HepG2 (cell line): ENCODE measurements around the gene GLRA3. TPM values are rescaled to one million over a fixed set of nuclear protein-coding genes. Genes with fewer than 3 reads are reported as not detected.

Experiments
- ATAC-seq: fragments of 200-7000 bp; cut with Tn5 transposase; 3 replicates; pipeline ENCODE4 v1.9.1; 2020; ENCODE audit warnings: mild to moderate bottlenecking, moderate library complexity
- BruUV-seq: library from RNA; stranded (reverse); fragments of 400-500 nt; replicated peaks from 2 replicates; lab custom pipeline; 2021; lab: Mats Ljungman, UMichigan
- CTCF ChIA-PET: fragments of 300-600 bp; formaldehyde crosslinking; extraction: SDS; loops from one replicate; lab custom pipeline; 2021; ENCODE audit warnings: low total read pairs, inconsistent platforms, low intra/inter-chr PET ratio; lab: Yijun Ruan, JAX
- POLR2A ChIA-PET: fragments of 350-600 bp; sonication (Branson Sonifier 250); formaldehyde crosslinking; loops from one replicate; lab custom pipeline; 2020; ENCODE audit warnings: antibody characterized with exemption, inconsistent platforms; lab: Yijun Ruan, JAX
- DNase-seq: peaks from one replicate; pipeline ENCODE4 v3.0.0-alpha.2; 2015; ENCODE audit warnings: low spot score
- FAIRE-seq: peaks from 3 replicates; lab custom pipeline; 2011; peaks lifted over from hg19 to GRCh38; lab: Jason Lieb, UNC
- H2AFZ ChIP-seq: one replicate; pipeline ENCODE4 v1.6.1; 2011; ENCODE audit warnings: low read length, inconsistent platforms
- H3K27ac ChIP-seq: fragments of 300-600 bp; 3 replicates; pipeline ENCODE4 v1.8.0; 2011; ENCODE audit warnings: mixed run types, mild to moderate bottlenecking, mixed read lengths, low read length, inconsistent platforms; ENCODE audit not compliant: insufficient read depth; ENCODE audit errors: extremely low read length
- H3K27me3 ChIP-seq, 2 experiments: fragments of 200-600 bp in 1 of 2; 2 replicates in 1 of 2; 3 replicates in 1 of 2; pipeline versions ENCODE4 v1.6.0 to v1.8.0; 2011; ENCODE audit warnings: low read length in 2 of 2, mild to moderate bottlenecking in 2 of 2, moderate library complexity in 2 of 2, inconsistent platforms in 1 of 2; ENCODE audit not compliant: insufficient read depth in 2 of 2, control insufficient read depth in 1 of 2
- H3K36me3 ChIP-seq, 2 experiments: fragments of 200-600 bp in 1 of 2; replicated peaks in 1 of 2; 2 replicates in 1 of 2; 3 replicates in 1 of 2; pipeline versions ENCODE4 v1.5.1 to v1.8.0; 2011; ENCODE audit warnings: low read length in 2 of 2, inconsistent platforms in 1 of 2; ENCODE audit not compliant: insufficient read depth in 2 of 2, control insufficient read depth in 1 of 2
- H3K4me1 ChIP-seq: 2 replicates; pipeline ENCODE4 v1.5.1; 2012; ENCODE audit warnings: low read length, inconsistent platforms; ENCODE audit not compliant: insufficient read depth
- H3K4me2 ChIP-seq: 2 replicates; pipeline ENCODE4 v1.6.0; 2011; ENCODE audit warnings: low read depth, low read length, inconsistent platforms
- H3K4me3 ChIP-seq, 3 experiments: fragments of 200-600 bp in 1 of 3; sonication (generic), shearing (Covaris generic) in 1 of 3; replicated peaks in 1 of 3; 2 replicates each; pipeline ENCODE4 v1.5.1; 2011 to 2016; ENCODE audit warnings: low read length in 3 of 3, inconsistent platforms in 2 of 3, low read depth in 2 of 3, mild to moderate bottlenecking in 2 of 3, control low read depth in 1 of 3, mixed read lengths in 1 of 3; ENCODE audit not compliant: insufficient read depth in 1 of 3
- H3K79me2 ChIP-seq: one replicate; pipeline ENCODE4 v1.6.1; 2011; ENCODE audit warnings: low read length, inconsistent platforms; ENCODE audit not compliant: insufficient read depth
- H3K9ac ChIP-seq: 2 replicates; pipeline ENCODE4 v1.6.0; 2011; ENCODE audit warnings: mild to moderate bottlenecking, low read depth, low read length, inconsistent platforms; ENCODE audit not compliant: insufficient read depth
- H3K9me3 ChIP-seq: 2 replicates; pipeline ENCODE4 v1.5.1; 2012; ENCODE audit warnings: mild to moderate bottlenecking, low read length
- H4K20me1 ChIP-seq: 2 replicates; pipeline ENCODE4 v1.6.0; 2011; ENCODE audit warnings: inconsistent platforms, mild to moderate bottlenecking, low read length, moderate library complexity; ENCODE audit not compliant: insufficient read depth
- ATF7 ChIP-seq, 2 experiments: fragments of 450-650 bp in 1 of 2; sonication (generic) in 1 of 2; formaldehyde crosslinking in 1 of 2; IDR thresholded peaks; 2 replicates each; pipeline versions ENCODE4 v1.4.0 to v1.6.1; 2016 to 2020; ENCODE audit warnings: antibody characterized with exemption in 1 of 2, mild to moderate bottlenecking in 1 of 2, missing genetic modification reagents in 1 of 2
- CENPX ChIP-seq: sonication (generic); formaldehyde crosslinking; IDR thresholded peaks from 2 replicates; pipeline ENCODE4 v1.9.0; 2021; ENCODE audit warnings: mild to moderate bottlenecking, missing genetic modification reagents, moderate library complexity
- GTF3A ChIP-seq: sonication (generic); formaldehyde crosslinking; conservative IDR thresholded peaks from 2 replicates; pipeline ENCODE4 v1.4.0; 2020; ENCODE audit warnings: mild to moderate bottlenecking, missing genetic modification reagents
- NR2C2 ChIP-seq: sonication (generic); formaldehyde crosslinking; IDR thresholded peaks from 2 replicates; pipeline ENCODE4 v1.4.0; 2020; ENCODE audit warnings: missing genetic modification reagents, mild to moderate bottlenecking, moderate library complexity, borderline replicate concordance
- TFDP1 ChIP-seq: IDR thresholded peaks from 2 replicates; pipeline ENCODE4 v1.6.1; 2016; ENCODE audit warnings: missing compliant biosample characterization, missing genetic modification reagents, borderline replicate concordance
- THAP11 ChIP-seq: IDR thresholded peaks from 2 replicates; pipeline ENCODE4 v1.6.1; 2016; ENCODE audit warnings: missing biosample characterization, missing genetic modification reagents
- XBP1 ChIP-seq: sonication (generic); formaldehyde crosslinking; IDR thresholded peaks from 2 replicates; pipeline ENCODE4 v1.5.0; 2020; ENCODE audit warnings: missing genetic modification reagents
- ZBTB10 ChIP-seq: sonication (generic); formaldehyde crosslinking; IDR thresholded peaks from 2 replicates; pipeline ENCODE4 v1.4.0; 2020; ENCODE audit warnings: missing genetic modification reagents, borderline replicate concordance
- ZFX ChIP-seq: sonication (generic); formaldehyde crosslinking; IDR thresholded peaks from 2 replicates; pipeline ENCODE4 v1.4.0; 2020; ENCODE audit warnings: mild to moderate bottlenecking, low read depth, missing genetic modification reagents, moderate library complexity
- ZNF75D ChIP-seq: sonication (generic); formaldehyde crosslinking; IDR thresholded peaks from 2 replicates; pipeline ENCODE4 v1.8.1; 2023; ENCODE audit warnings: missing genetic modification reagents, mild to moderate bottlenecking, borderline replicate concordance
- WGBS: methylation state at CpG from one replicate; pipeline ENCODE4 v1.1.6; 2017; ENCODE audit warnings: low lambda C conversion rate; 5-methylcytosine and 5-hydroxymethylcytosine counted together
- in situ Hi-C: cut with HindIII; loops from 2 replicates; pipeline ENCODE4 v1.10.0; 2017; ENCODE audit warnings: low pct_unique_long_range_greater_than_20kb; ENCODE audit not compliant: extremely low pct_ligation_motif_present
- intact Hi-C: fragments of 100-400 bp; cut with micrococcal nuclease; formaldehyde crosslinking; loops from one replicate; pipeline ENCODE4 v1.10.0; 2022; ENCODE audit not compliant: unreplicated experiment
- polyA plus RNA-seq, 8 experiments: library from polyadenylated mRNA; depleted of rRNA in 3 of 8; stranded (reverse) in 7 of 8; unstranded in 1 of 8; fragments of >200 nt; fragmentation: Illumina TruSeq in 4 of 8; extraction: Trizol in 4 of 8; gene quantifications; 2 replicates each; pipeline versions ENCODE4 v1.2.1 to v1.2.3, GENCODE V29; 2011 to 2016; ENCODE audit warnings: low read depth in 4 of 8, missing spikeins in 1 of 8, mixed read lengths in 1 of 8; ENCODE audit not compliant: insufficient read depth in 1 of 8
- total RNA-seq, 5 experiments: library from RNA; depleted of rRNA; stranded (reverse); fragments of >200 nt; fragmentation: Illumina TruSeq; extraction: Trizol; gene quantifications; 2 replicates each; pipeline ENCODE4 v1.2.3, GENCODE V29; 2016; ENCODE audit warnings: low read depth in 1 of 5
- TF ChIP-seq, protein P1 (sequence below): sonication (generic); formaldehyde crosslinking; IDR thresholded peaks from 2 replicates; pipeline ENCODE4 v1.4.0; 2020; ENCODE audit warnings: missing genetic modification reagents

Gene GLRA3
- total and polyA plus RNA-seq, 2 of the 13 experiments (the other 11 are each of a cell fraction or from before 2014, with no cell fraction given): not detected

DNA sequence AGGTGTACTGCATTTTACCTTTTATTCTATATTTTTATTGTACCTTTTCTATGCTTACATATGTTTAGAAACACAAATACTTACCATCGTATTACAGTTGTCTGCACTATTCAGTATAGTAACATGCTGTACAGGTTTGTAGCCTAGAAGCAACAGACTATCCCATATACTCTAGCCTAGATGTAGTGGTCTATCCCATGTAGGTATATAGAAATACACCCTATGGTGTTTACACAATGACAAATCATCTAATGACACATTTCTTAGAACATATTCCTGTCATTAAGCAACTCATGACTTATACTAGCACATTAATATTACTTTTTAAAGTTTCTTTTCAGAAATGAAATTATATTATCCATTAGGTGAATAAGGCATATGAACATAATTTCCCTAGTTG is 195.6 kb downstream of the GLRA3 start:
- Histone ChIP-seq H4K20me1 (no peaks in the 10 kb centered on the region), H3K9ac (no peak overlapping the region), H3K27me3 (no peaks in the 10 kb centered on the region), H3K79me2 (no peaks in the 10 kb centered on the region), H3K9me3 (no peaks in the 10 kb centered on the region), H3K4me1 (no peaks in the 10 kb centered on the region), H3K4me2 (no peak overlapping the region), H3K27ac (no peak overlapping the region), H3K36me3 (no peaks in the 10 kb centered on the region), H2AFZ (no peak overlapping the region), H3K4me3 (no peak overlapping the region)
- no peak for FAIRE-seq
- TF ChIP-seq ATF7 (IDR thresholded peaks at IDR 0.05) (no peak), ATF7 (CRISPR knock-in tag; IDR thresholded peaks at IDR 0.05) (no peak), CENPX (CRISPR knock-in tag) (no peak), ZFX (CRISPR knock-in tag) (no peak), ZNF75D (no peak), GTF3A (CRISPR knock-in tag) (no peak), ZBTB10 (CRISPR knock-in tag) (no peak), XBP1 (no peak), NR2C2 (no peak), THAP11 (CRISPR knock-in tag) (no peak), TFDP1 (CRISPR knock-in tag) (no peak)
- TF ChIP-seq, protein P1, sequence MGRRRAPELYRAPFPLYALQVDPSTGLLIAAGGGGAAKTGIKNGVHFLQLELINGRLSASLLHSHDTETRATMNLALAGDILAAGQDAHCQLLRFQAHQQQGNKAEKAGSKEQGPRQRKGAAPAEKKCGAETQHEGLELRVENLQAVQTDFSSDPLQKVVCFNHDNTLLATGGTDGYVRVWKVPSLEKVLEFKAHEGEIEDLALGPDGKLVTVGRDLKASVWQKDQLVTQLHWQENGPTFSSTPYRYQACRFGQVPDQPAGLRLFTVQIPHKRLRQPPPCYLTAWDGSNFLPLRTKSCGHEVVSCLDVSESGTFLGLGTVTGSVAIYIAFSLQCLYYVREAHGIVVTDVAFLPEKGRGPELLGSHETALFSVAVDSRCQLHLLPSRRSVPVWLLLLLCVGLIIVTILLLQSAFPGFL (CRISPR knock-in tag): no peak
- ChIA-PET POLR2A (no interaction called here), CTCF (no interaction called here)
- in situ Hi-C loops (loop anchor here (5.0 to 25.0 kb wide), 2 partner anchors 266 to 421 kb away; no protein-coding TSS in a partner anchor), intact Hi-C loops (no loop called here)
- DNase-seq: no peak
- ATAC-seq: no peak
- 0% methylated on average over 1 of the region's 1 CpG for WGBS
- BruUV-seq: no TSS peak
